ENCODE data around the gene GALNTL6.

The GALNTL6 gene

GRCh38 chr4:172007889-172008288 lies 194.7 kb downstream of the GALNTL6 start:
- no peak for DNase-seq (ENCODE audit: low read depth)

GRCh38 chr4:172009446-172010230 lies 196.4 kb downstream of the GALNTL6 start:
- DNase-seq (ENCODE audit: low read depth): no peak

DNA sequence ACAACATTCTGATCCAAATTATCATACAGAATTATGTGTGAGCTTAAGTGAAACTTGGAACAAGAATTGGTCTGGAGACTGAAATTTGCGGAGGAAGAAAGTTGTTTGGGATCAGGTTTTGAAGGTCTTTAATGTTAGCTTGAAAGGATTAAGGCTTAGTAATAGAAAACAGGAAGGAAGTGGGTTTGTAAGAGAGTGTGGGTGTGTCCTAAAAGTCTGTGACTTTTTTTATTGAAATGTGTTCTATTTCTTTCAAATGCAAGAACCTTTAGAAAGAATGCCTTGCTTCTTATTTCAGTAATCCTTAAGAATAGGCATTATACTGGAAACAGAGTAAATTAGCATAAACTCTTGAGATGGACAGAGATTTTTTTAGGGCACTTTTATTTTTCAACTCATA lies 198.0 kb downstream of the GALNTL6 start:
- no peak for DNase-seq (ENCODE audit: low read depth)

DNA sequence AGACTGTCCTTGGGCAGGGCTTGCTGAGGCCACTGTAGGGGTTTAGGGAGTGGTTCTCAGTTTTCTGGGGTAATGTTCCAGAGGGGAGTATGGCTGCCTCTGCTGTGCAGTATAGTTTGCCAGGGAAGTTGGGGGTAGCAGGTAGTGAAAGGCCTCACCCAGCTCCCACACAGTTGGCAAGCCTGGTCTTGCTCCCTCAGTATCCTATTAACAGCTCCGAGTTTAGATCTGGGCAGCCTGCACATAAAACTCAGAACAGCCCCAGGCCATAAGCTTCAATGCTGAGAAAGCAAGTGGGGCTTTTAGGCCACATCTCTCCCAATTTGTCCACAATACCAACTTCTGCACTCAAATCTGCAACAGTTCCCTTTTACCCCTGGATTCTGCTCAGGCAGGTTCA lies 205.2 kb downstream of the GALNTL6 start:
- DNase-seq (ENCODE audit: low read depth): no peak

- no peak for DNase-seq (ENCODE audit: low read depth)
Observed at GRCh38 chr4:172035562-172035961, 222.4 kb downstream of the GALNTL6 start.

- DNase-seq (ENCODE audit: low read depth): no peak
Observed at GRCh38 chr4:172040766-172041165, 227.6 kb downstream of the GALNTL6 start.

- DNase-seq (ENCODE audit: low read depth): no peak
Observed at GRCh38 chr4:172042714-172043114, 229.5 kb downstream of the GALNTL6 start.

DNA sequence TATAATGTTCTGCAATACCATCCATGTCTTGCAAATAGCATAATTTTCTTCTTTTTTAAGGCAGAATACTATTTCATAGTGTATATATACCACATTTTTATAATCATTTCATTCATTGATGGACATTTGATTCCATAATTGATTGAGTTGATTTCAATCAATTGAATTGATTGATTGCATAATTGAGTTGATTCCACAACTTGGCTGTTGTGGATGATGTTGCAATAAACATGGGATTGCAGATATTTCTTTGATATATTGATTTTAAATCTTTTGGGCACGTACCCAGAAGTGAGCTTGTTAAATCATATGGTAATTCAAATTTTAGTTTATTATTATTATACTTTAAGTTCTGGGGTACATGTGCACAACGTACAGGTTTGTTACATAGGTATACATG lies 232.8 kb downstream of the GALNTL6 start:
- DNase-seq (ENCODE audit: low read depth): no peak

GRCh38 chr4:172048666-172049065 lies 235.5 kb downstream of the GALNTL6 start:
- DNase-seq (ENCODE audit: low read depth): no peak

GRCh38 chr4:172050911-172051310 lies 237.7 kb downstream of the GALNTL6 start:
- no peak for DNase-seq (ENCODE audit: low read depth)

- DNase-seq (ENCODE audit: low read depth): no peak
Observed at GRCh38 chr4:172055046-172055445, 241.8 kb downstream of the GALNTL6 start.

GRCh38 chr4:172055498-172055897 lies 242.3 kb downstream of the GALNTL6 start:
- no peak for DNase-seq (ENCODE audit: low read depth)

DNA sequence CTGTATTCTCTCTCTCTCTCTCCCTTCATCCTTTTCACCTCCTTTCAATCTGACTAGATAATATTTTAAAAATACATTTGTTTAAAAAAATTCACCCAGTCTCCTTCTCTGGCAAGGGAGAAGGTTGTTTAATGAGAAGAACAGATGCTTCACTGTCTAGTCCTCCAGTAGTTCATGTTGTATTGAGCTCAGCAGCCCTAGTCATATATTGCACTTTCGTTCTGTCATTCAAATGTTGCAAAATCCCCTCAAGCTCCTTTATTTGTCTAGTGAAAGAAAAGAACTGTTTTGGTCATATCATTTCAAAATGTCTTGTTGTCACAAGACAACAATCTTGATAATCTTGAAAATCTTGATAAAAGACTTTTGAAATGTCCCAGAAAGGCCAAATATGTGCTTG lies 248.0 kb downstream of the GALNTL6 start:
- DNase-seq (ENCODE audit: low read depth): no peak

DNA sequence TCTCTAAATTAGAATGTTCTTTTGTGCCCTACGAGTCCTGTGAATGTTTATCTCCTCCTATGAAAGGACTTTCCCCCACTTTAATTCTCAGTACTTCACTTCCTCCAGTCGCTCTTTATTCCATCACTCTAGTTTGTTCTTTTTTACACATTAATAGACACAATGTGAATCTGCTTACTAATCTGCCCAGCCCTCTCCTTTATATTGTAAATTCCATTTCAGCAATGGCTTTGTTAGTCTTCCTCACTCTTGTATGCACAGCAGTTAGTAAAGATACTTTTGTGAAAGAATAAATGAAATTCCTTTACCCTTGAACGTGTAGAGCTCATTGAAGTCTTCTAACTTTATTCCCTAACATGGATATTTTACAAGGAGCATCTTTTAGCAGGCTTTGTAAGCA lies 255.3 kb downstream of the GALNTL6 start:
- DNase-seq (ENCODE audit: low read depth): no peak

DNA sequence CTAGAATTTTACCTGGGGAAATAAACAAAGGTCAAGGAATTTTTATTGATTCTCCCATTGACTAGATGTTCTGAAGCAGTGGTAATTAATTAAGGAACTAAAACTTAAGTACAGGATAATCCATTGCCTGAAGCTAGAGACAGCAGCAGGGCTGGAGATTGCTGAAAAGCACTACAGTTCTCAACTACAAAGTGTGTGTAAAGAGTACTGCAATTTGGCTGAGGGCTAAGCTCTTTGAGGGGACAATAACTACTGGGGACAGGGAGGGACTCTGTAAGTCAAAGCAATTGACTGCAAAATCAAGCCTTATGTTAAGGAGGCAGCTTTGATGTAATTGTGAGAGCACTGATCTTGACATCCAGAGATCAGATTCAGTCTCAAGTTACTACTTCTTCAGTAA lies 260.4 kb downstream of the GALNTL6 start:
- DNase-seq (ENCODE audit: low read depth): no peak

DNA sequence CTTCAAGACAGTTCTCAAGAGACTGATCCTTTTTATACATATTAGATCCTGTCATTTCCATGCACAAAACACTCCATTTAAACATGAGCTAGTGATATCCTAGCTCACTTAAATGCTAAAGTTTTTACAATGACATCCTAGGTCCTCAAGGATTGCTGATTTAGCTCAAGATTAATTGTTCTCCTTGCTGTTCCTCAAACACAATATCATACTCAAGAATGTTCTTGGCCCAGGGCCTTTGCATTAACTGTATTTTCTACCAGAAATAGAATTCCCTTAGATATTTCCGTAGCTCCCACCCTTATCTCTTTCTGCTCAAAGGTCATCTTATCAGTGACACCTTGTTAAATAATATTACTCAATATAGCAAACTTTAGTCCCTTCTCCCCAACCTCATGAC lies 270.1 kb downstream of the GALNTL6 start:
- no peak for DNase-seq (ENCODE audit: low read depth)

DNA sequence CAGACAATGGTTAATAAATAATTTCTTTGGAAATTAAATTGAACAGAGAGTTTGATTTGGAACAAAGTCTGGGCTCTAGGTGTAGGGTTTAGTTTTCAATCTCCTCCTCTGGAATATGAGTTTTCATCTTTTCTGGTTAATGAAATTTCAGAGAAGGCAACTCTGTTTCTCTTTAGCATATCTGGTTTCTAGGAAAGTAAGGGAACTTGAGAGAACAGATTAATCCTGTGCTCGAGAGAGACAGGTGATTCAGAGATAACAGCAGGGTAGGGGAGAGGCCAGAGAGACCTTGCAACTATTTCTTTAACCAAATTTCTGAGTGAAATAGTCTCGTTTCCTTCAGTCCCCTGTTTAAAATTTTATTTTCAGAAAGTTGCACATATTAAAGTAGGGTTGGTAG lies 275.4 kb downstream of the GALNTL6 start:
- no peak for DNase-seq (ENCODE audit: low read depth)

- DNase-seq (ENCODE audit: low read depth): no peak
Observed at GRCh38 chr4:172095161-172095560, 282.0 kb downstream of the GALNTL6 start.

DNA sequence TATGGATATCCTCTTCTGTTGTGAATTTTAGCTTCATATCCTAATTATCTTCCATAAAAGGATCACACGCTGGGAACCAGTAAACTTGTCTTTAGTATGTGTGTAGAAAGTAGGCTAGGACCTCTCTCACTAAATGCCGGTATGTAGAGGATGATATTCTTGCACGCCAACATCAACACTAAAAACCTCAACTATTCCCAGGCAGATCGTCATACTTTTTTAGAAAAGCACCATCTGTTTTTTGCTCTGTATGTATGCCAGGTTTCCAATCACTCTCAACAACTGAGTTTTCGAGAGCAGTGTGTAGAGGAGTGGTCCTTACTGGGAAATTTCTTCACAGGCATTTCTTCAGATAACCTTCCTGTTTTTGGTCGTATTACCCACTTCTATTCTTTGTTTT lies 283.6 kb downstream of the GALNTL6 start:
- DNase-seq (ENCODE audit: low read depth): no peak

- no peak for DNase-seq (ENCODE audit: low read depth)
Observed at GRCh38 chr4:172099376-172099775, 286.2 kb downstream of the GALNTL6 start.

DNA sequence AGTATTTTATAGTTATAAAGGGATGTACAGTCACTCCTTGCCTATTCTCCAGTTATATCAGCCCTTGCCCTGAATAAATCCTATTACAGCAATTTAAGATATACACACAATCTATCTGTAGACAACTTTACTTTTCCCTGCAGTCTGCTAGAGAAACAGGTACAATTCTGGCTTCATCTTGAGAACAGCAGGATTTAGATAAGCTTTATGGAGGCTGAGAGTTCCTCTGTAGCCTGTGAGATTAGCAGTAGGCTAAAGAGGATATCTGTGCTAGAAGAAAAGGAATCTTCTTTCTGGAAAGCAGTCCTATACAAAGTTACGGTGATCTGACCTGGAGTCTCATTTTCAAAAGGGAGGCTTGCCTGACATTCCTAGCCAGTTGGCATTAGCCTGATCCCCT lies 290.3 kb downstream of the GALNTL6 start:
- no peak for DNase-seq (ENCODE audit: low read depth)

GRCh38 chr4:172104539-172104938 lies 291.3 kb downstream of the GALNTL6 start:
- DNase-seq (ENCODE audit: low read depth): no peak

GRCh38 chr4:172105918-172106317 lies 292.7 kb downstream of the GALNTL6 start:
- DNase-seq (ENCODE audit: low read depth): no peak

DNA sequence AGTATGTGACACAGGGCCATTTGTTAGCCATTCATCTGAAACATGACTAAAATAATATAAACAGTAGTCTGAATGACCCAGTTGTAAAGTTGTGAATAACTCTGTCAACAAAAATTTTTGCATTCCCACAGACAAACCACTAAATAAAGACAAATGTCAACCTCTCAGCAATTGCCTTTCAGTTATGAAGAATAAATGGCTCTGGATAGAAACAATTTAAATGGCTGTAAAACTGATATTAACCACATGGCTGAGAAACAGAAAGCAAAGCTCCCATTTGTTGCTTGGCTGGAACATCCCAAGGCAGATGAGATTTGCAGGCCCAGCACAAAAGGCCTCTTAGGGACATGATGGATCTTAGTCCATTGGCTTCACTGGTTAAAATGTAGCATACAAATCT lies 296.3 kb downstream of the GALNTL6 start:
- DNase-seq (ENCODE audit: low read depth): peak; percentile 23
